NCI-H524 treated with DMSO at 0.1 percent for 48 hours (cell line): Measurements from ENCODE around the gene INCA1.

Experiments used
- DNase-seq: peaks from one replicate; lab custom pipeline; 2025; lab: John Stamatoyannopoulos, UW

INCA1 gene

GRCh38 chr17:5011928-5012327 lies 14.6 kb upstream of the INCA1 start:
- no peak for DNase-seq

GRCh38 chr17:5003214-5003867 lies 6.0 kb upstream of the INCA1 start:
- DNase-seq: no peak

GRCh38 chr17:5002121-5002788 lies 4.9 kb upstream of the INCA1 start:
- DNase-seq: no peak

- no peak for DNase-seq
Observed at GRCh38 chr17:5000237-5000639, 2.9 kb upstream of the INCA1 start.

GRCh38 chr17:4999430-5000093 lies 2.2 kb upstream of the INCA1 start:
- DNase-seq: no peak

- no peak for DNase-seq
Observed at GRCh38 chr17:4998732-4999429, 1.6 kb upstream of the INCA1 start.

- DNase-seq: no peak
Observed at GRCh38 chr17:4998027-4998731, 857 bp upstream of the INCA1 start.

- no peak for DNase-seq
Observed at GRCh38 chr17:4994081-4994595, 3.2 kb downstream of the INCA1 start.

GRCh38 chr17:4987767-4988567 lies 9.4 kb downstream of the INCA1 start:
- DNase-seq: no peak

- DNase-seq: peak; percentile 27
Observed at GRCh38 chr17:4986951-4987766, 10.2 kb downstream of the INCA1 start, which contains the start of gene CAMTA2. Gene CAMTA2, minus strand, starts transcription at chr17:4987675. Its CDS starts 1,453 bp downstream, at chr17:4986222.

- DNase-seq: no peak
Observed at GRCh38 chr17:4986403-4986802, 10.9 kb downstream of the INCA1 start.

GRCh38 chr17:4982305-4982704 lies 15.0 kb downstream of the INCA1 start:
- DNase-seq: no peak

GRCh38 chr17:4980644-4981216 lies 16.6 kb downstream of the INCA1 start:
- no peak for DNase-seq

GRCh38 chr17:4978726-4979125 lies 18.6 kb downstream of the INCA1 start:
- DNase-seq: no peak

- no peak for DNase-seq
Observed at GRCh38 chr17:4974115-4974670, 23.1 kb downstream of the INCA1 start.

- no peak for DNase-seq
Observed at GRCh38 chr17:4973256-4974114, 23.8 kb downstream of the INCA1 start.

- DNase-seq: no peak
Observed at GRCh38 chr17:4972752-4973151, 24.6 kb downstream of the INCA1 start.

GRCh38 chr17:4972322-4972721 lies 25.0 kb downstream of the INCA1 start:
- no peak for DNase-seq
